K562 (cell line): Measurements from ENCODE around the gene PAX5. TPM values are rescaled to one million over a fixed set of nuclear protein-coding genes. Genes with fewer than 3 reads are reported as not detected.
"Not testable (repeated sequence)": the region's sequence is repeated elsewhere in the genome, so short reads cannot be mapped to it uniquely, and the experiment has no call there.

Experiments
- ATAC-seq: fragments of 200-7000 bp; cut with Tn5 transposase; 3 replicates; pipeline ENCODE4 v1.9.1; 2020; ENCODE audit warnings: moderate library complexity
- BruUV-seq: library from RNA; stranded (reverse); fragments of 400-500 nt; replicated peaks from 2 replicates; lab custom pipeline; 2021; lab: Mats Ljungman, UMichigan
- CTCF ChIA-PET: fragments of 300-600 bp; formaldehyde crosslinking; extraction: SDS; loops from one replicate; lab custom pipeline; 2021; ENCODE audit warnings: low intra/inter-chr PET ratio; lab: Yijun Ruan, JAX
- POLR2A ChIA-PET: fragments of 300-600, 350-650 bp; sonication (Branson Sonifier 250); formaldehyde crosslinking; extraction: SDS; loops from one replicate; lab custom pipeline; 2021; ENCODE audit warnings: antibody characterized with exemption, inconsistent platforms; lab: Yijun Ruan, JAX
- DNase-seq, 4 experiments: peaks; one replicate each; pipeline versions ENCODE4 v3.0.0 to v3.0.0-alpha.2; 2011 to 2018; ENCODE audit warnings: low spot score in 3 of 4, mixed read lengths in 3 of 4; ENCODE audit errors: extremely low read depth in 1 of 4
- FAIRE-seq: peaks from 2 replicates; lab custom pipeline; 2011; peaks lifted over from hg19 to GRCh38; lab: Jason Lieb, UNC
- H2AFZ ChIP-seq: 2 replicates; pipeline ENCODE4 v1.6.0; 2011; ENCODE audit warnings: low read depth, low read length, control low read depth, inconsistent platforms
- H3K27ac ChIP-seq: fragments of 200-600 bp; 3 replicates; pipeline ENCODE4 v1.8.0; 2011; ENCODE audit warnings: low read depth, mild to moderate bottlenecking, control low read depth, inconsistent platforms, low read length, moderate library complexity, mixed read lengths; ENCODE audit errors: extremely low read depth
- H3K27me3 ChIP-seq, 2 experiments: fragments of 300-600 bp in 1 of 2; 2 replicates in 1 of 2; 3 replicates in 1 of 2; pipeline versions ENCODE4 v1.6.0 to v1.8.0; 2011; ENCODE audit warnings: inconsistent platforms in 2 of 2, low read length in 2 of 2, mild to moderate bottlenecking in 1 of 2, mixed read lengths in 1 of 2, moderate library complexity in 1 of 2; ENCODE audit not compliant: control insufficient read depth in 2 of 2, insufficient read depth in 2 of 2
- H3K36me3 ChIP-seq: fragments of 300-600 bp; 3 replicates; pipeline ENCODE4 v1.8.0; 2011; ENCODE audit warnings: mild to moderate bottlenecking, low read length, inconsistent platforms; ENCODE audit not compliant: control insufficient read depth, insufficient read depth
- H3K4me1 ChIP-seq, 2 experiments: fragments of 200-600 bp in 1 of 2; replicated peaks in 1 of 2; 2 replicates in 1 of 2; 3 replicates in 1 of 2; pipeline versions ENCODE4 v1.5.1 to v1.8.0; 2011; ENCODE audit warnings: inconsistent platforms in 2 of 2, low read length in 2 of 2, mild to moderate bottlenecking in 1 of 2, mixed read lengths in 1 of 2, moderate library complexity in 1 of 2; ENCODE audit not compliant: control insufficient read depth in 2 of 2, insufficient read depth in 2 of 2
- H3K4me2 ChIP-seq: 2 replicates; pipeline ENCODE4 v1.6.1; 2011; ENCODE audit warnings: low read length, control low read depth, inconsistent platforms, mixed read lengths; ENCODE audit not compliant: insufficient read depth
- H3K4me3 ChIP-seq: fragments of 200-600 bp; sonication (generic), shearing (Covaris generic); 2 replicates; pipeline ENCODE4 v1.5.1; 2016; ENCODE audit warnings: control low read depth, inconsistent platforms
- H3K79me2 ChIP-seq: fragments of 200-600 bp; 3 replicates; pipeline ENCODE4 v1.8.0; 2011; ENCODE audit warnings: low read length, inconsistent platforms; ENCODE audit not compliant: control insufficient read depth, insufficient read depth
- H3K9ac ChIP-seq, 2 experiments: 2 replicates each; pipeline versions ENCODE4 v1.6.0 to v1.6.1; 2011; ENCODE audit warnings: low read depth in 2 of 2, low read length in 2 of 2, control low read depth in 1 of 2, inconsistent platforms in 1 of 2, mild to moderate bottlenecking in 1 of 2, mixed read lengths in 1 of 2; ENCODE audit not compliant: insufficient read depth in 1 of 2
- H3K9me1 ChIP-seq: one replicate; pipeline ENCODE4 v1.6.0; 2011; ENCODE audit warnings: inconsistent platforms, mild to moderate bottlenecking, low read length, moderate library complexity; ENCODE audit not compliant: control insufficient read depth, insufficient read depth
- H3K9me3 ChIP-seq: replicated peaks from 2 replicates; pipeline ENCODE4 v1.5.1; 2011; ENCODE audit warnings: low read depth, low read length, inconsistent platforms; ENCODE audit not compliant: control insufficient read depth, insufficient read depth
- H4K20me1 ChIP-seq: replicated peaks from 2 replicates; pipeline ENCODE4 v1.6.1; 2011; ENCODE audit warnings: low read length, inconsistent platforms, mixed read lengths; ENCODE audit not compliant: control insufficient read depth, insufficient read depth
- GABPB2 ChIP-seq: fragments of 250-450 bp; sonication (Bioruptor Pico); conservative IDR thresholded peaks from 2 replicates; pipeline ENCODE4 v1.5.1; 2021; ENCODE audit warnings: mild to moderate bottlenecking
- NR3C1 ChIP-seq: sonication (generic); formaldehyde crosslinking; IDR thresholded peaks from 2 replicates; pipeline ENCODE4 v1.8.1; 2022; ENCODE audit warnings: missing genetic modification reagents
- SLC30A9 ChIP-seq: fragments of 250-450 bp; sonication (Bioruptor Pico); IDR thresholded peaks from 2 replicates; pipeline ENCODE4 v1.8.0; 2022; ENCODE audit warnings: mild to moderate bottlenecking, moderate library complexity
- SMARCB1 ChIP-seq: IDR thresholded peaks from 2 replicates; pipeline ENCODE4 v1.6.1; 2011; ENCODE audit warnings: improper control_type of control experiment, low read depth; ENCODE audit not compliant: insufficient read length
- SREBF2 ChIP-seq: sonication (generic); formaldehyde crosslinking; IDR thresholded peaks from 2 replicates; pipeline ENCODE4 v1.4.0; 2020; ENCODE audit warnings: mild to moderate bottlenecking, missing genetic modification reagents
- STAG1 ChIP-seq: sonication (generic); formaldehyde crosslinking; IDR thresholded peaks from 2 replicates; pipeline ENCODE4 v1.5.0; 2020; ENCODE audit warnings: missing genetic modification reagents, borderline replicate concordance
- TOE1 ChIP-seq, 2 experiments: fragments of 450-650 bp in 1 of 2; sonication (generic) in 1 of 2; formaldehyde crosslinking in 1 of 2; IDR thresholded peaks; 2 replicates each; pipeline versions ENCODE4 v1.7.1 to v1.8.0; 2016 to 2022; ENCODE audit warnings: borderline replicate concordance in 2 of 2, mild to moderate bottlenecking in 2 of 2, antibody characterized with exemption in 1 of 2, inconsistent platforms in 1 of 2, low read depth in 1 of 2, missing genetic modification reagents in 1 of 2, moderate library complexity in 1 of 2
- XRCC5 ChIP-seq: fragments of 200-400 bp; formaldehyde crosslinking; IDR thresholded peaks from 2 replicates; pipeline ENCODE4 v1.6.1; 2017; ENCODE audit warnings: low read depth, mild to moderate bottlenecking, low read length
- ZNF165 ChIP-seq: fragments of 250-450 bp; sonication (Bioruptor Pico); IDR thresholded peaks from 2 replicates; pipeline ENCODE4 v1.4.0; 2020; ENCODE audit warnings: borderline replicate concordance
- ZNF445 ChIP-seq: fragments of 250-450 bp; sonication (Bioruptor Pico); IDR thresholded peaks from 2 replicates; pipeline ENCODE4 v1.4.0; 2020; ENCODE audit warnings: low read depth, mild to moderate bottlenecking, moderate library complexity
- WGBS: fragments of 100-300 bp; shearing (Covaris generic); methylation state at CpG from one replicate; pipeline ENCODE4 v1.1.6; 2016; ENCODE audit warnings: low coverage, mixed read lengths; ENCODE audit not compliant: insufficient coverage; ENCODE audit errors: missing lambda C conversion rate; 5-methylcytosine and 5-hydroxymethylcytosine counted together
- in situ Hi-C: fragments of 300-500 bp; cut with MboI; formaldehyde crosslinking; loops from 4 replicates; pipeline ENCODE4 v1.15.0; 2018; ENCODE audit warnings: inconsistent platforms, mixed read lengths
- intact Hi-C: fragments of 100-400 bp; cut with micrococcal nuclease; formaldehyde crosslinking; loops from 2 replicates; pipeline ENCODE4 v1.14.2; 2022
- polyA plus RNA-seq, 8 experiments: library from polyadenylated mRNA; depleted of rRNA in 4 of 8; stranded (reverse) in 5 of 8; unstranded in 3 of 8; fragments of >200 nt; fragmentation: Nextera tagmentation in 2 of 8; fragmentation: Illumina TruSeq in 1 of 8; extraction: Ambion mirVana in 2 of 8; extraction: Trizol in 1 of 8; gene quantifications; 2 replicates each; pipeline versions ENCODE4 v1.2.1 to v1.2.3, GENCODE V29; 2011 to 2014; ENCODE audit warnings: inconsistent platforms in 1 of 8, missing spikeins in 1 of 8
- total RNA-seq, 7 experiments: library from RNA; depleted of rRNA in 6 of 7; stranded (reverse); fragments of >200 nt in 6 of 7; fragmentation: Illumina TruSeq in 2 of 7; extraction: Trizol in 2 of 7; gene quantifications; 2 replicates each; pipeline versions ENCODE4 v1.2.1 to v1.2.3, GENCODE V29; 2011 to 2021; ENCODE audit warnings: low replicate concordance in 1 of 7

Gene PAX5
- total and polyA plus RNA-seq, 9 of the 15 experiments (the other 6 are each of a cell fraction or from before 2014, with no cell fraction given): 0.03 to 0.09 TPM; not detected in 7

DNA sequence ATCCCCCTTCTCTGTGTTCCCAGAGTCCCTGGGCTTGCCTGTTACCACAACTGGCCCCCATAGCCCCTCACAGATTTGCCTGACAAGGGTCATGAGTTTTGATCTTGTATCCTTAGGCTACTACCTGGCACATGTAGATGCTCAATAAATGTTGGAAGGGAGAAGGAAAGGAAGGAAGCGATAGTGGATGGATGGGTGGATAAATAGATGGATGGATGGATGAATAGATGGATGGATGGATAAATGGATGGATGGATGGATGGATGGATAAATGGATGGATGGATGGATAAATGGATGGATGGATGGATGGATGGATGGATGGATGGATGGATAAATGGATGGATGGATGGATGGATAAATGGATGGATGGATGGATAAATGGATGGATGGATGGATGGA lies 164.5 kb downstream of the PAX5 start:
- H3K9ac ChIP-seq, ATAC-seq, H4K20me1 ChIP-seq, FAIRE-seq, H3K4me1 ChIP-seq, DNase-seq, H3K4me3 ChIP-seq, H3K9me1 ChIP-seq, BruUV-seq, CTCF ChIA-PET, H2AFZ ChIP-seq, H3K4me2 ChIP-seq, H3K27ac ChIP-seq, H3K36me3 ChIP-seq, H3K79me2 ChIP-seq, H3K9me3 ChIP-seq: not testable (repeated sequence)
- WGBS: 0% methylated on average over 1 of the region's 1 CpG
- intact Hi-C loops (loop anchor here (5.0 kb wide), 1 partner anchor 72 kb away; no protein-coding TSS in a partner anchor), in situ Hi-C loops (loop anchor here (5.0 kb wide), 1 partner anchor 118 kb away; no protein-coding TSS in a partner anchor)
- POLR2A ChIA-PET: interaction anchor here (0.5 kb wide), 1 partner anchor 232 kb away, joined by 3 read pairs; no protein-coding TSS in a partner anchor
- peaks cover 4 to 48% of the 10 kb centered on the region in 2 experiments; a peak in 3 of 5 replicates for H3K27me3 ChIP-seq

DNA sequence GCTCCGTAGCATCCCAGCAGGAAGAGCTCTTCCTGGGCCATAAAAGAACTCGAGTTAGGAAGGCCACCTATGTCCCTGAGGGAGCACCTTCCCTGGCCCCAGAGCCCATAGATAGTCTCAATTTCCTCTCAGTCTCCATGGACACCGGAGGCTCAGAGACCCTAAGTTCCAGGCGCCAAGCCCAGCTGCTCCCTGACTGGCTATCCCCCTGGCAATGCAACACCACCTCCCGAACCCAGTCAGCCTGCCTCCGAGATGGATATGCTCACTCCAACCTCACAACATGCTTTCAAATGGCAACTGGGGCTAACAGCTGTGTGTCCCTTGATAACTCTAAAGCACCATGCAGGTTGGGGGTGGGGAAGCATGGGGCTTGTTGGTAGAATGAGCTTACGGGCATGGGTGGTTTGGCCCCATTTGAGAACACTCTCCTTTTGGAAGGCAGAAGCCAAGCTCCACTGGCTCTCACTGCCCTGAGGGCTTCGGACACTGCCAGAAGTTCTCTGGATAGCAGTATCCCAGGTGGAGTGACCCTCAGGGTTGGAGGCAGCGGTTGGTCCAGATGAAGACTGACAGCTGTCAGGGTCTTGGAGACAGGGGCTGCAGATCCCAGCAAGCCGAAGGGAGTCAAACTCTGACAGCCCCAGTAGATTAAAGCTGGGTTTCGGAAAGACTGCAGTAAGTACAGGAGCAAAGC lies 165.3 kb downstream of the PAX5 start:
- no peak for ATAC-seq
- Histone ChIP-seq H3K4me1 (no peaks in the 10 kb centered on the region), H3K36me3 (no peaks in the 10 kb centered on the region), H3K9me3 (no peaks in the 10 kb centered on the region), H2AFZ (no peak overlapping the region), H3K27ac (no peak overlapping the region), H3K9ac (no peak overlapping the region), H3K4me2 (no peak overlapping the region), H4K20me1 (no peaks in the 10 kb centered on the region), H3K9me1 (no peaks in the 10 kb centered on the region), H3K27me3 (peaks cover 4 to 48% of the 10 kb centered on the region in 2 experiments; a peak in 3 of 5 replicates), H3K4me3 (no peak overlapping the region), H3K79me2 (no peaks in the 10 kb centered on the region)
- intact Hi-C loops (loop anchor here (5.0 kb wide), 1 partner anchor 71 kb away; no protein-coding TSS in a partner anchor), in situ Hi-C loops (no loop called here)
- CTCF ChIA-PET: no interaction called here
- no peak for DNase-seq
- BruUV-seq: no TSS peak
- WGBS: 2% methylated on average over 8 of the region's 11 CpGs
- POLR2A ChIA-PET: interaction anchor here (0.5 to 0.6 kb wide), 2 partner anchors 136 to 233 kb away, joined by 3 read pairs; no protein-coding TSS in a partner anchor
- TF ChIP-seq SREBF2 (CRISPR knock-in tag): no peak
- no peak for TF ChIP-seq SMARCB1
- TF ChIP-seq GABPB2 (CRISPR knock-in tag): no peak
- TF ChIP-seq ZNF165 (CRISPR knock-in tag): no peak
- no peak for TF ChIP-seq STAG1
- TF ChIP-seq NR3C1 (CRISPR knock-in tag): no peak
- TF ChIP-seq SLC30A9 (CRISPR knock-in tag): no peak
- TF ChIP-seq XRCC5: no peak
- no peak for TF ChIP-seq TOE1 (IDR thresholded peaks at IDR 0.05; ENCODE audit: borderline replicate concordance)
- no peak for TF ChIP-seq TOE1 (CRISPR knock-in tag; IDR thresholded peaks at IDR 0.05; ENCODE audit: borderline replicate concordance, low read depth)
- TF ChIP-seq ZNF445 (CRISPR knock-in tag): no peak
- FAIRE-seq: no peak
